Large intestine (tissue), 3 donors: Measurements from ENCODE around the gene PIAS3. TPM values are rescaled to one million over a fixed set of nuclear protein-coding genes. Genes with fewer than 3 reads are reported as not detected.
A peak's percentile ranks its signal among the peaks of the same experiment; 100 is the strongest.
"Not testable (repeated sequence)": the region's sequence is repeated elsewhere in the genome, so short reads cannot be mapped to it uniquely, and the experiment has no call there.

Source experiments
- DNase-seq, 2 donors: peaks; one replicate each; pipeline versions ENCODE4 v3.0.0 to v3.0.0-alpha.2; 2013
- H3K27ac ChIP-seq: one replicate; pipeline ENCODE4 v1.5.1; 2013; ENCODE audit warnings: low read length
- H3K27me3 ChIP-seq: 2 replicates; pipeline ENCODE4 v1.6.1; 2013; ENCODE audit warnings: low read length; ENCODE audit not compliant: control insufficient read depth, insufficient read depth
- H3K36me3 ChIP-seq: 2 replicates; pipeline ENCODE4 v1.6.1; 2013; ENCODE audit warnings: low read length; ENCODE audit not compliant: control insufficient read depth, insufficient read depth
- H3K4me1 ChIP-seq: one replicate; pipeline ENCODE4 v1.6.1; 2013; ENCODE audit warnings: low read length; ENCODE audit not compliant: control insufficient read depth, insufficient read depth
- H3K4me3 ChIP-seq: one replicate; pipeline ENCODE4 v1.5.1; 2013; ENCODE audit warnings: low read length
- H3K9me3 ChIP-seq: one replicate; pipeline ENCODE4 v1.6.1; 2013; ENCODE audit warnings: mild to moderate bottlenecking, low read depth, low read length, moderate library complexity; ENCODE audit not compliant: control insufficient read depth
- WGBS: methylation state at CpG from one replicate; pipeline ENCODE4 v1.1.5; 2013; ENCODE audit warnings: low lambda C conversion rate; ENCODE audit not compliant: insufficient coverage; 5-methylcytosine and 5-hydroxymethylcytosine counted together
- polyA plus RNA-seq: library from polyadenylated mRNA; unstranded; fragments of 120-200 nt; gene quantifications from one replicate; pipeline ENCODE4 v1.2.1, GENCODE V29; 2013

Gene PIAS3
- polyA plus RNA-seq, 1 donor, result 25.6 TPM

GRCh38 chr1:145849356-145850160 is 9.3 kb downstream of the PIAS3 start:
- H3K27me3 ChIP-seq, result no peaks in the 10 kb centered on the region
- H3K4me1 ChIP-seq, result no peaks in the 10 kb centered on the region
- H3K9me3 ChIP-seq, result no peaks in the 10 kb centered on the region
- H3K4me3 ChIP-seq, result no peak overlapping the region
- H3K36me3 ChIP-seq, result peaks cover 54% of the 10 kb centered on the region
- no peak overlapping the region for H3K27ac ChIP-seq
- no CpG with 5 or more reads among the region's 15 CpGs for WGBS
- DNase-seq, result no peak

GRCh38 chr1:145847827-145848226 is 11.1 kb downstream of the PIAS3 start:
- H3K36me3 ChIP-seq, result peaks cover 46% of the 10 kb centered on the region

GRCh38 chr1:145846201-145846612 is 12.7 kb downstream of the PIAS3 start:
- DNase-seq, result peak in 1 of 2 donors; percentile 46

More at GRCh38 chr1:145847827-145848226, 11.1 kb downstream of the PIAS3 start:
- Histone ChIP-seq H3K4me1 (no peaks in the 10 kb centered on the region), H3K4me3 (no peak overlapping the region), H3K27me3 (no peaks in the 10 kb centered on the region), H3K27ac (no peak overlapping the region), H3K9me3 (no peaks in the 10 kb centered on the region)
- no CpG with 5 or more reads among the region's 3 CpGs for WGBS
- no peak for DNase-seq

GRCh38 chr1:145845514-145846161 is 13.2 kb downstream of the PIAS3 start, which contains the start of gene NUDT17:
Gene NUDT17 (plus strand): TSS chr1:145845630. CDS start chr1:145845641, 11 bp downstream.
- Histone ChIP-seq H3K4me1 (no peaks in the 10 kb centered on the region), H3K27me3 (no peaks in the 10 kb centered on the region), H3K36me3 (peaks cover 55% of the 10 kb centered on the region), H3K27ac (peak within 1 kb of the TSS; percentile 19), H3K9me3 (no peaks in the 10 kb centered on the region), H3K4me3 (peak within 1 kb of the TSS; percentile 64)
- DNase-seq, result peak; percentile 70 to 81
- WGBS, result no CpG with 5 or more reads among the region's 50 CpGs

More at GRCh38 chr1:145846201-145846612, 12.7 kb downstream of the PIAS3 start:
- no peak overlapping the region for H3K27ac ChIP-seq
- H3K4me1 ChIP-seq, result no peaks in the 10 kb centered on the region
- peaks cover 52% of the 10 kb centered on the region for H3K36me3 ChIP-seq
- H3K9me3 ChIP-seq, result no peaks in the 10 kb centered on the region
- no peaks in the 10 kb centered on the region for H3K27me3 ChIP-seq
- peak overlapping the region; percentile 64 for H3K4me3 ChIP-seq
- no CpG with 5 or more reads among the region's 3 CpGs for WGBS

GRCh38 chr1:145845144-145845513 is 13.8 kb downstream of the PIAS3 start:
- Histone ChIP-seq H3K9me3 (no peaks in the 10 kb centered on the region), H3K27me3 (no peaks in the 10 kb centered on the region), H3K36me3 (peaks cover 52% of the 10 kb centered on the region), H3K27ac (no peak overlapping the region), H3K4me1 (no peaks in the 10 kb centered on the region), H3K4me3 (peak overlapping the region; percentile 64)
- DNase-seq, result no peak
- WGBS, result no CpG with 5 or more reads among the region's 4 CpGs

GRCh38 chr1:145843031-145843430 is 15.8 kb downstream of the PIAS3 start:
- no peaks in the 10 kb centered on the region for H3K27me3 ChIP-seq
- peaks cover 52% of the 10 kb centered on the region for H3K36me3 ChIP-seq
- H3K27ac ChIP-seq, result no peak overlapping the region
- no peak for DNase-seq
- WGBS, result 100% methylated on average over 3 of the region's 3 CpGs
- no peaks in the 10 kb centered on the region for H3K9me3 ChIP-seq
- no peak overlapping the region for H3K4me3 ChIP-seq
- H3K4me1 ChIP-seq, result no peaks in the 10 kb centered on the region

- Histone ChIP-seq H3K4me1 (no peaks in the 10 kb centered on the region), H3K36me3 (peaks cover 89% of the 10 kb centered on the region), H3K27me3 (no peaks in the 10 kb centered on the region), H3K27ac (no peak overlapping the region), H3K9me3 (no peaks in the 10 kb centered on the region), H3K4me3 (no peak overlapping the region)
- DNase-seq, result no peak
- WGBS, result 100% methylated on average over 1 of the region's 1 CpG
Measured at GRCh38 chr1:145837656-145838055, 21.2 kb downstream of the PIAS3 start.

GRCh38 chr1:145830810-145831209 is 28.1 kb downstream of the PIAS3 start:
- WGBS, result no CpG with 5 or more reads among the region's 2 CpGs
- not testable (repeated sequence) for DNase-seq, H3K27me3 ChIP-seq, H3K27ac ChIP-seq, H3K4me1 ChIP-seq, H3K9me3 ChIP-seq, H3K4me3 ChIP-seq
- H3K36me3 ChIP-seq, result peaks cover 87% of the 10 kb centered on the region

GRCh38 chr1:145828367-145829026 is 30.4 kb downstream of the PIAS3 start:
- Histone ChIP-seq H3K4me3 (no peak overlapping the region), H3K27ac (no peak overlapping the region), H3K36me3 (peaks cover 69% of the 10 kb centered on the region), H3K4me1 (peaks cover 4% of the 10 kb centered on the region), H3K27me3 (no peaks in the 10 kb centered on the region), H3K9me3 (no peaks in the 10 kb centered on the region)
- no peak for DNase-seq

GRCh38 chr1:145827966-145828365 is 30.9 kb downstream of the PIAS3 start:
- peaks cover 63% of the 10 kb centered on the region for H3K36me3 ChIP-seq
- H3K4me3 ChIP-seq, result no peak overlapping the region
- H3K4me1 ChIP-seq, result peaks cover 4% of the 10 kb centered on the region
- H3K27ac ChIP-seq, result no peak overlapping the region
- H3K9me3 ChIP-seq, result no peaks in the 10 kb centered on the region
- no peak for DNase-seq
- no peaks in the 10 kb centered on the region for H3K27me3 ChIP-seq
